PC-9 (cell line): ENCODE results near the gene SKP2.

ENCODE experiments used
- CTCF ChIP-seq: fragments of 200-600 bp; sonication (generic); conservative IDR thresholded peaks from 2 replicates; pipeline ENCODE4 v1.6.1; 2017; ENCODE audit warnings: mixed run types, antibody characterized with exemption, mild to moderate bottlenecking, moderate library complexity
- EZH2 ChIP-seq: fragments of 200-600 bp; sonication (generic); IDR thresholded peaks from 2 replicates; pipeline ENCODE4 v1.8.0; 2017; ENCODE audit warnings: antibody characterized with exemption, low read depth

- TF ChIP-seq CTCF (no peak), EZH2 (no peak)
These were observed 12.6 kb downstream of the SKP2 start for GRCh38 chr5:36164461-36164860.
